ENCODE results near the gene PI4KA.

Gene PI4KA

GRCh38 chr22:20786048-20786447 is 72.6 kb downstream of the PI4KA start:
- Histone ChIP-seq H3K9me3 (ENCODE audit: control insufficient read depth, low read length) (no peaks in the 10 kb centered on the region), H3K27ac (ENCODE audit: insufficient read depth, low read depth, low read length, poor library complexity, severe bottlenecking) (no peak overlapping the region), H3K27me3 (ENCODE audit: control insufficient read depth, insufficient read depth, low read length, poor library complexity, severe bottlenecking) (no peaks in the 10 kb centered on the region), H3K36me3 (ENCODE audit: control insufficient read depth, insufficient read depth, low read length) (no peaks in the 10 kb centered on the region), H3K4me1 (ENCODE audit: control insufficient read depth, insufficient read depth, low read length) (no peaks in the 10 kb centered on the region), H3K4me3 (ENCODE audit: insufficient read depth, low read depth, low read length) (no peak overlapping the region)
- 93 to 94% methylated on average over 8 of the region's 8 CpGs for WGBS, 2 experiments

- no peaks in the 10 kb centered on the region for H3K9me3 ChIP-seq (ENCODE audit: control insufficient read depth, low read length)
- no peaks in the 10 kb centered on the region for H3K4me1 ChIP-seq (ENCODE audit: control insufficient read depth, insufficient read depth, low read length)
- H3K27ac ChIP-seq (ENCODE audit: insufficient read depth, low read depth, low read length, poor library complexity, severe bottlenecking), result no peak overlapping the region
- H3K4me3 ChIP-seq (ENCODE audit: insufficient read depth, low read depth, low read length), result no peak overlapping the region
- no peaks in the 10 kb centered on the region for H3K36me3 ChIP-seq (ENCODE audit: control insufficient read depth, insufficient read depth, low read length)
- 85 to 88% methylated on average over 2 to 3 of the region's 3 CpGs for WGBS, 2 experiments
- no peaks in the 10 kb centered on the region for H3K27me3 ChIP-seq (ENCODE audit: control insufficient read depth, insufficient read depth, low read length, poor library complexity, severe bottlenecking)
Measured at GRCh38 chr22:20785415-20785814, 73.2 kb downstream of the PI4KA start.

- Histone ChIP-seq H3K27me3 (ENCODE audit: control insufficient read depth, insufficient read depth, low read length, poor library complexity, severe bottlenecking) (no peaks in the 10 kb centered on the region), H3K36me3 (ENCODE audit: control insufficient read depth, insufficient read depth, low read length) (no peaks in the 10 kb centered on the region), H3K4me1 (ENCODE audit: control insufficient read depth, insufficient read depth, low read length) (no peaks in the 10 kb centered on the region), H3K4me3 (ENCODE audit: insufficient read depth, low read depth, low read length) (no peak overlapping the region), H3K27ac (ENCODE audit: insufficient read depth, low read depth, low read length, poor library complexity, severe bottlenecking) (no peak overlapping the region), H3K9me3 (ENCODE audit: control insufficient read depth, low read length) (no peaks in the 10 kb centered on the region)
- 71 to 75% methylated on average over 13 to 14 of the region's 14 CpGs for WGBS, 2 experiments
Measured at GRCh38 chr22:20783844-20784723, 74.5 kb downstream of the PI4KA start.

- Histone ChIP-seq H3K27me3 (ENCODE audit: control insufficient read depth, insufficient read depth, low read length, poor library complexity, severe bottlenecking) (no peaks in the 10 kb centered on the region), H3K4me3 (ENCODE audit: insufficient read depth, low read depth, low read length) (no peak overlapping the region), H3K27ac (ENCODE audit: insufficient read depth, low read depth, low read length, poor library complexity, severe bottlenecking) (no peak overlapping the region), H3K4me1 (ENCODE audit: control insufficient read depth, insufficient read depth, low read length) (no peaks in the 10 kb centered on the region), H3K9me3 (ENCODE audit: control insufficient read depth, low read length) (no peaks in the 10 kb centered on the region), H3K36me3 (ENCODE audit: control insufficient read depth, insufficient read depth, low read length) (no peaks in the 10 kb centered on the region)
- WGBS, 2 experiments, result 90 to 94% methylated on average over 3 of the region's 3 CpGs
Measured at GRCh38 chr22:20783300-20783673, 75.3 kb downstream of the PI4KA start.

- WGBS, 2 experiments, result 92 to 97% methylated on average over 4 of the region's 4 CpGs
- Histone ChIP-seq H3K36me3 (ENCODE audit: control insufficient read depth, insufficient read depth, low read length) (no peaks in the 10 kb centered on the region), H3K9me3 (ENCODE audit: control insufficient read depth, low read length) (no peaks in the 10 kb centered on the region), H3K4me3 (ENCODE audit: insufficient read depth, low read depth, low read length) (no peak overlapping the region), H3K27ac (ENCODE audit: insufficient read depth, low read depth, low read length, poor library complexity, severe bottlenecking) (no peak overlapping the region), H3K4me1 (ENCODE audit: control insufficient read depth, insufficient read depth, low read length) (no peaks in the 10 kb centered on the region), H3K27me3 (ENCODE audit: control insufficient read depth, insufficient read depth, low read length, poor library complexity, severe bottlenecking) (no peaks in the 10 kb centered on the region)
Measured at GRCh38 chr22:20782596-20783299, 75.9 kb downstream of the PI4KA start.

- 89 to 97% methylated on average over 3 to 4 of the region's 4 CpGs for WGBS, 2 experiments
- H3K27ac ChIP-seq (ENCODE audit: insufficient read depth, low read depth, low read length, poor library complexity, severe bottlenecking), result no peak overlapping the region
Measured at GRCh38 chr22:20782083-20782482, 76.5 kb downstream of the PI4KA start.

GRCh38 chr22:20781272-20781990 is 77.2 kb downstream of the PI4KA start:
- H3K4me3 ChIP-seq (ENCODE audit: insufficient read depth, low read depth, low read length), result no peak overlapping the region
- no peaks in the 10 kb centered on the region for H3K4me1 ChIP-seq (ENCODE audit: control insufficient read depth, insufficient read depth, low read length)
- no peaks in the 10 kb centered on the region for H3K9me3 ChIP-seq (ENCODE audit: control insufficient read depth, low read length)
- no peak overlapping the region for H3K27ac ChIP-seq (ENCODE audit: insufficient read depth, low read depth, low read length, poor library complexity, severe bottlenecking)
- H3K36me3 ChIP-seq (ENCODE audit: control insufficient read depth, insufficient read depth, low read length), result no peaks in the 10 kb centered on the region
- WGBS, 2 experiments, result 94 to 97% methylated on average over 10 of the region's 11 CpGs
- no peaks in the 10 kb centered on the region for H3K27me3 ChIP-seq (ENCODE audit: control insufficient read depth, insufficient read depth, low read length, poor library complexity, severe bottlenecking)

More at GRCh38 chr22:20782083-20782482, 76.5 kb downstream of the PI4KA start:
- no peaks in the 10 kb centered on the region for H3K27me3 ChIP-seq (ENCODE audit: control insufficient read depth, insufficient read depth, low read length, poor library complexity, severe bottlenecking)
- H3K9me3 ChIP-seq (ENCODE audit: control insufficient read depth, low read length), result no peaks in the 10 kb centered on the region
- H3K4me3 ChIP-seq (ENCODE audit: insufficient read depth, low read depth, low read length), result no peak overlapping the region
- no peaks in the 10 kb centered on the region for H3K4me1 ChIP-seq (ENCODE audit: control insufficient read depth, insufficient read depth, low read length)
- no peaks in the 10 kb centered on the region for H3K36me3 ChIP-seq (ENCODE audit: control insufficient read depth, insufficient read depth, low read length)

- 94% methylated on average over 5 of the region's 5 CpGs for WGBS, 2 experiments
- H3K27me3 ChIP-seq (ENCODE audit: control insufficient read depth, insufficient read depth, low read length, poor library complexity, severe bottlenecking), result no peaks in the 10 kb centered on the region
- no peak overlapping the region for H3K27ac ChIP-seq (ENCODE audit: insufficient read depth, low read depth, low read length, poor library complexity, severe bottlenecking)
- H3K36me3 ChIP-seq (ENCODE audit: control insufficient read depth, insufficient read depth, low read length), result no peaks in the 10 kb centered on the region
- H3K4me3 ChIP-seq (ENCODE audit: insufficient read depth, low read depth, low read length), result no peak overlapping the region
- H3K9me3 ChIP-seq (ENCODE audit: control insufficient read depth, low read length), result no peaks in the 10 kb centered on the region
- H3K4me1 ChIP-seq (ENCODE audit: control insufficient read depth, insufficient read depth, low read length), result no peaks in the 10 kb centered on the region
Measured at GRCh38 chr22:20779818-20780158, 78.8 kb downstream of the PI4KA start.

- WGBS, 2 experiments, result 85 to 86% methylated on average over 25 of the region's 25 CpGs
- H3K4me3 ChIP-seq (ENCODE audit: insufficient read depth, low read depth, low read length), result no peak overlapping the region
- no peak overlapping the region for H3K27ac ChIP-seq (ENCODE audit: insufficient read depth, low read depth, low read length, poor library complexity, severe bottlenecking)
- no peaks in the 10 kb centered on the region for H3K4me1 ChIP-seq (ENCODE audit: control insufficient read depth, insufficient read depth, low read length)
- no peaks in the 10 kb centered on the region for H3K9me3 ChIP-seq (ENCODE audit: control insufficient read depth, low read length)
- no peaks in the 10 kb centered on the region for H3K27me3 ChIP-seq (ENCODE audit: control insufficient read depth, insufficient read depth, low read length, poor library complexity, severe bottlenecking)
- H3K36me3 ChIP-seq (ENCODE audit: control insufficient read depth, insufficient read depth, low read length), result no peaks in the 10 kb centered on the region
Measured at GRCh38 chr22:20779014-20779817, 79.4 kb downstream of the PI4KA start.
